NAMALWA (cell line): ENCODE data around the gene PYCR2.
"Not testable (repeated sequence)": the region's sequence is repeated elsewhere in the genome, so short reads cannot be mapped to it uniquely, and the experiment has no call there.

Experiments used
- DNase-seq: peaks from one replicate; pipeline ENCODE4 v3.0.0-alpha.2; 2015; ENCODE audit warnings: low spot score

PYCR2 gene

DNA sequence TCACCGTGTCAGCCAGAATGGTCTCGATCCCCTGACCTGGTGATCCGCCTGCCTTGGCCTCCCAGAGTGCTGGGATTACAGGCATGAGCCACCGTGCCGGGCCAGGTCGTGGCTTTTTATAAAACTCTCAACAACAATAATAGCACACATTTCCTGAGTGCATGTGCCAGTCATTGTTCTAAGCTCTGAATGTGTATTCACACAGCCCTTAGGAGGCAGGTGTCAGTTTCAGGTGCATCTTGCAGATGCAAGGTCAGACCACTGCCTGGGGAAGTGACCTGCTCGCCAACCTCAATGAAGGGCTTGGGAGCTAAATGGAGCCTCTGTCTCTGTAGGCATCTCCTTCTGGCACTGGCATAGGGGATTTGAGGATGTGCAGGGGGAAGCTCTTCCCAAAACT, 18.5 kb upstream of the PYCR2 start:
- no peak for DNase-seq

- DNase-seq = no peak
Observed at GRCh38 chr1:225941942-225942222, 17.8 kb upstream of the PYCR2 start.

- no peak for DNase-seq
Observed at GRCh38 chr1:225941187-225941941, 17.3 kb upstream of the PYCR2 start, which contains the start of gene LEFTY2. Gene LEFTY2, minus strand, starts transcription at chr1:225941220. Its CDS starts 80 bp downstream, at chr1:225941140.

DNA sequence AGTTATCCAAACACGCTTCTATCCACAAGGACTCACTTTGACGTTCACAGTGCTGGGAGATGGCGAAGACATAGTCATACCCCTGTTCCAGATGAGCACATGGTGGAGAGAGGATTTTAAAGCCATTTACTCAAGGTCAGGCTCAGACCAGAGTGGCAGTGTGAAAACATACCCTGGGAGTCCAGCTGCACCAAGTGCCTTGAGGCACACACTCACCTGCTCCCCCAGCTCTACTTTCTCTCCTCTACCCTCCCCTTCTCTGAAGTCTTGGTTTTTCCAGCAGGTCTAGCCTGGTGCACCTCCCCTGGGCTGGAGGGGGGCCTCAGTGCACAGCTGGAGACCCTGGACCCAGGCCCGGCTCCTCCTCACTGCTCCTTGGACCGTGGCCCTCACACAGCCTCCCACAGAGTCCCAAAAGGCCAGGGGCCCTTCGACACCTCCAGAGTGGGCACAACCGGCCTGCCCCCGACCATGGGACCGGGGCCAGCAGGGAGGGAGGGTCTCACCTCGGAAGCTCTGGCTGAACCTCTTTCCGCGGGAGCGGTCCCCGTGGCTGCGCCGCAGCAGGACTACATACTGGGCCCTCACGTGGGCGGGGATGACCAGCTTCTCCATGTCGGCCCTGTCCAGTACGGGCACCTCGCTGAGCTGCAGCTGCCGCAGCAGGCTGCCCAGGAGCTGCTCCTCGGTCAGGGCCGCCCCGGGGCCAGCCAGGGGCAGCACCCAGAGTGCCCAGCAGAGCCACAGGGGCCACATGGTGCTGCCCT, 16.5 kb upstream of the PYCR2 start:
- no peak for DNase-seq

GRCh38 chr1:225939939-225940310, 15.9 kb upstream of the PYCR2 start:
- DNase-seq = not testable (repeated sequence)

DNA sequence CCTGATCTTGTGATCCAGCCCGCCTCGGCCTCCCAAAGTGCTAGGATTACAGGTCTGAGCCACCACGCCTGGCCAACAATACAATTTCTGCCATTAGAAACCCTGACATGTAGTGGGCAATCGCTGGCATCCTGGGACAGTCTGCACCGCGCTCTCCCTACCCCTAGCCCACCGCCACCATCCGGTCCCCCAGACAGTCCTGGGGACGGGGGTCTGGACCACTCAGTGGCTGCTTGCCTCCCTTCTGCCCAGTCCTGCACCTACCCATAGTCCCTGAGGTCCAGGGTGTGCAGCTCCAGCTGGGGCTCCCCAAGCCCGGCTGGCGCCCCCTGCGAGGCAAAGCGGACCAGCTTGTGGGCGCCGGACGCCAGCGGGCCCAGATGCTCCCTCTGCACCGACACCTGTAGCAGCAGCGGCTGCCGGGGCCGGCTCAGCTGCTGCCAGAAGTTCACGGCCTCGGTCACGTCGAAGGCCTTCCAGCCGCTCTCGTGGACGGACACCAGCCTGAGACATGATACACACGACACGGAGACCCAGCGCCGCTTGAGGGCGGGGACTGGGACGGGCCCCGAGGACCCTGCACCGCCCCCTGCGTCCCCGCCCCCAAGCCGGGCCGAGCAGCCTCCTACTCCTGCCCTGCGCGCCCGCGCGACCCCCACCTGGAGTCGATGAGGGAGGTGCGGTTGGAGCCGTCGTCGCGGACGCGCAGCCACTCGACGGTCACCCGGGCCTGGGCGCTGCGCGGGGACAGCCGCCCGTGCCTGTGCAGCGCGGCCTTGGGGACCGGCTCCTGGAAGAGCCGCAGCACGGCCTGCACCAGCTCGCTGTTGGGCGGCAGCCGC, 15.3 kb upstream of the PYCR2 start:
- DNase-seq = not testable (repeated sequence)

DNA sequence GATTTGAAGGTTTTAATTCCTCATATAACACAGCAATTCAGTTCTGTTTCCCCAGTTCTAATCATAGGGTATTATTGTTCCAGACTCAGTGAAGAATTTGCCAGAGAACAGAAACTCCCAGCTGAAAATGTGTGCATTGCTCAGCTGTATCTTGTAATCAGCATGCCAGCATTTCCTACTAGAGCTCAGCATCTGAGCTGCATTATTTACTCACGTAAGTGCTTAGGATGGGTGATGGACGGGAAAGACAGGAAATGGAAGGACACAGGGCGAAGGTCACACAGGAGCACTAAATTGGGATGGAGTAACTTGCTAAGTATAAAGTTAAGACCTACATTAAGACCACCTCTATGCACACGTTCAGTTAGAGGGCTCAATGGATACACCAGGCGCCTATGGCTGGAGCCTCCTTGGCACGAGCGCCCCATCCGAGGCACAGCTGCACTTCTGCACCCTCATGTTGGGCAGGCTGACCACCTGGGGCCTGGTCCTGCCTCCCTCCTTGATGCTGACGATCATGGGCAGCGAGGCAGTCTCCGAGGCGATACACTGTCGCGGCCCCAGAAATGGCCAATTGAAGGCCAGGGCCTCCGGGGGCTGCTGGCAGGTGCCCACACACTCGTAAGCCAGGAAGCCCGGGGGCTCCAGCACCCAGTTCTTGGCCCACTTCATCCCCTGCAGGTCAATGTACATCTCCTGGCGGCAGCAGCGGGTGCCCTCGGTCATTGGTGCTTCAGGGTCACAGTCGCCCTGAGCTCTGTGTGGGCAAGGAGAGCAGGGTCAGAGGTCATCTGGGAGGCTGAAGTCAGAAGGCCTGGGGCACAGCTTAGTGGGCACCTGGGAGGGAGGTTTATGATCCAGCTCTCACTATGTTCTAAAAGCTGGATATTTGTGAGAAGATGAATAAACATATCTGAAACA, 13.3 kb upstream of the PYCR2 start:
- DNase-seq = no peak

DNA sequence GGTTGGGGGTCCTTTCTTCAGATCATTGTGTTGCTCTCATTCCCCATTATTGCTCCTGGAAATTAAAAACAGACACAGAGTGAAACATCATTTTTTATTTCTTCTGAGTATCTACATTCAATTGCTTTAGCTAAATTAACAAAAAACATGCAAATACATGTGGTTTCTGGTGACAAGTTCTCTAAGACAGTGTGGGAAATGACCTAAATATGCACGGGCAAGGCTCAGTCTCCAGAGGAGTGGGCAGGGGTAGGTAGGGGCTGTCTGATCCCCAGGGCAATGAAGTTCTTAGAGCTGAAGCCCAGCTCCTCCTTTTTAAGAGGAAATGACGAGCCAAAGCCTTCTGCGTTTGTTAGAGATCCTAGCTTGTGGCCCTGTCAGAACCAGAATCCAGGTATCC, 12.5 kb upstream of the PYCR2 start:
- no peak for DNase-seq

GRCh38 chr1:225936086-225936485, 12.0 kb upstream of the PYCR2 start:
- not testable (repeated sequence) for DNase-seq

GRCh38 chr1:225934711-225935110, 10.7 kb upstream of the PYCR2 start:
- no peak for DNase-seq

DNA sequence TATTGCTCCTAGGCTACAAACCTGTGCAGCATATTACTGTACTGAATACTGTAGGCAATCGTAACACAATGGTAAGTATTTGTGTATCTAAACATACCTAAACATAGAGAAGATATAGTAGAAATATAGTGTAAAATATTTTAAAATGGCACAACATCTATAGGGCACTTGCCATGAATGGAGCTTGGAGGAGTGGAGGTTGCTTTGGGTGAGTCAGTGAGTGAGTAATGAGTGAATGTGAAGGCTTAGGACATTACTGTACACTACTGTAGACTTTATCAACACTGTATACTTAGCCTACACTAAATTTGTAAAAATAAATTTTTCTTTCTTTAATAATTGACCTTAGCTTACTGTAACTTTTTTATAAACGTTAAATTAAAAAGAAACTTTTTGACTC, 9.0 kb upstream of the PYCR2 start:
- no peak for DNase-seq

DNA sequence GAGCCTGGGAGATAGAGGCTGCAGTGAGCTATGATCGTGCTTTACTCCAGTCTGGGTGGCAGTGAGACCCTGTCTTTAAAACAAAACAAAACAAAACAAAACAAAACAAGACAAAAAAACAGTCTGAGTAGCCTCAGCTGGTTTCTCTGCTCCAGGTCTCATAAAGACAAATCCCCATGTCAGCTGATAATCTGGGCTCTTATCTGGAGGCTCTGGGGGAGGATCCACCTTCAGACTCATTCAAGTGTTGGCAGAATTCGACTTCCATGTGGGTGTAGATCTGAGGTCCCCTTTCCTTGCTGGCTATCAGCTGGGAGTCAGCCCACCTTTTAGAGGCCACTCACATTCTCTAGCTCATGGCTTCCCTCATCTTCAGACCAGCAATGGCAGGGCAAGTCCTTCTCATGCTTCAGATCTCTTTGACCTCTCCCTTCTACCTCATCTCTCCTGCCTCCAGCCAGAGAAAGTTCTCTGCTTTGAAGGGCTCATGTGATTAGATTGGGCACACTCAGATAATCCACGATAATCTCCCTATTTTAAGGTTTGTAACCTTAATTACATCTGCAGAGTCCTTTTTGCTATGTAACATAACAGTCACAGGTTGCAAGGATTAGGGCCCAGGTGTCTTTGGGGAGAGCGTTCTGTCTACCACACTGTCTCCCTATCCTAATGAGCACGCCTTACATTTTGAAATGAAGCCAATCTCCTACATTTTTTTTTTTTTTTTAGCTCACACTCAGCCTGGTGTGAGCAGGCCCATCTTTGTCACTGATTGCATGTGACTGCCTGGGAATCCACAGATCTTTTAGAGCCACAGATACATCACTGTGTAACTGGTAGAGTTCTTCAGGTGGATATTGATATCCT, 7.5 kb upstream of the PYCR2 start:
- DNase-seq = no peak

GRCh38 chr1:225930566-225930965, 6.5 kb upstream of the PYCR2 start:
- DNase-seq = no peak

DNA sequence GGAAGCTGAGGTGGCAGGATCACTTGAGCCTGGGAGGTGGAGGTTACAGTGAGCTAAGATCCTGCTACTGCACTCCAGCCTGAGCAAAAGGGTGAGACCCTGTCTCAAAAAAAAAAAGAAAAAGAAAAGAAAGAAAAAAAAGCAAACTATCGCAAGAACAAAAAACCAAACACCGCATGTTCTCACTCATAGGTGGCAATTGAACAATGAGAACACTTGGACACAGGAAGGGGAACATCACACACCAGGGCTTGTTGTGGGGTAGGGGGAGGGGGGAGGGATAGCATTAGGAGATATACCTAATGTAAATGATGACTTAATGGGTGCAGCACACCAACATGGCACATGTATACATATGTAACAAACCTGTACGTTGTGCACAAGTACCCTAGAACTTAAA, 5.4 kb upstream of the PYCR2 start:
- DNase-seq = not testable (repeated sequence)

DNA sequence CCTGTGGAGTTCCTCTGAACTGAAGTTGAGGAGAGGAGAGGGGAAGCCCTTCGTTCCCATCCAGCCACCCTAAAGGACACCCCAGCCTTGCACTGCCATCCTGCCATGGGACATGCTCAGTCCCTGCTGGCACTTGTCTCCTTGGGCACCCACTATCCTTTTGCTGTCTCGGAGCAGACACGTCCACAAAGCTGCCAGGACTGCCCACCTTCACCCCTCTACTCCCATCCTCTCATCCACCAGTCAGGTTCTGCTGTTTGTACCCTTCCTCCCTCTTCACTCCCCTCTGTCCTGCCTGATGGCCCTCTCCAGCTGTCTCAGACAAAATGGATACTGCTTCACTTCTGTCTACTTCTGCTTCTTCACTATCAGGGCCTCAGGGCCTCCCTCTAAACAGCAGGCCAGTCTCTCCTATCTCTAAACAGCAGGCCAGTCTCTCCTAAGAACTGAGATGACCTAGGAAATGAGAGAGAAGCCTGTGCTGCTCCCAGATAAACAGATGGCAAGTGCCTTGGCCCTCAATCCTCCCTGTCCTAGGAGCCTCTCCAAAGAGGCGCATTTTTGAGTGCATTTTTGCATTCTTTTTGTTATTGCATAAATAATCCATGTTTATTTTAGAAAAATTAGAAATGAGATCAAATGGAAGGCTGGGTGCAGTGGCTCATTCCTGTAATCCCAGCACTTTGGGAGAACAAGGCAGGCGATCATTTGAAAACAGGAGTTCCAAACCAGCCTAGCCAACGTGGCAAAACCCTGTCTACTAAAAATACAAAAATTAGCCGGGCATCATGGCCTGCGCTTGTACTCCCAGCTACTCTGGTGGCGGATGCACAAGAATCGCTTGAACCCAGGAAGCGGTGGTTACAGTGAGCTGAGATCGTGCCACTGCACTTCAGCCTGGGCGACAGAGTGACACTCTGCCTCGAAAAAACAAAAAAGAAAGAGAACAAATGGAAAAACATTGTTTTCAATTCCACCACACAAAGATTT, 4.4 kb upstream of the PYCR2 start:
- no peak for DNase-seq

DNA sequence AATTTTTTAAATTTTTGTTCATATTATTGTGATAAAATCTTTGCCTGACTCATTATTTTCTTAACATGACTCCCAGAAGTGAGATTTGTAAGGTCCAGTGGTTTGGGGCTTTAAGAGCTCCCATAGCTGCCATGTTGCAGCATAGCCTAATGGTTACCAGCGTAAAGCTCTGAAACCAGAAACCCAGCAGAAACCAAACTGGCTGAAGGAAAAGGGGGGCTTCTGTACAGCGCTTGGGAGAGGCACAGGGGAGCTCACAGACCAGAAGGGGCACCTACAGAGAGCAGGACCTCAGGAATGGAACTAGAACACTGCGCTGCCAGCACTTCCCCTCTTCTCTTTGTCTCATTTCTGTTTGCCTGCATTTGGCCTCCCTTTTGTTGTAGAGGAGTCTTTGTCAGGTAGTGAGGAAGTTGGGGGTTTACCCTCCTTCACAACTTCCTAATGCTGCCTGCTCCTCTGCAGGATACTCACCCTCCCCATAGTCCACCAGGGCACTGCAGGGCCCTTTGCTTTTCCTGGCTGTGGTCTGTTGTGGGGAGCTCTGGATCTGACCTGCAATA, 2.6 kb upstream of the PYCR2 start:
- no peak for DNase-seq

DNA sequence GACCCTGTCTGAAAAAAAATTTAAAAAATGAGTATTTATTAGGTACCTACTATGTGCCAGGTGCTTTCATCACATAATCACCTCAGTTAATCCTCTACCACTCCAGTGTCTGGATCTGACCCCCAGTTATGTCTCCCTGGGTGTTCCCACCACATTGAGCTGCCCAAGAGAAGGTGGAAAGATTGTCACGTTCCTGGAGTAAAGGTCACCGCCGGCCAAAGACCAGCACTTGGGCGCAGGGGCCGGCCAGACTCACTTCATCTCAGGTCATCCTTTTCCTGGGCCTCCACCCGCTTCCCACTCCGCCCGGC, 714 bp downstream of the PYCR2 start:
- no peak for DNase-seq

GRCh38 chr1:225921734-225922709, 2.0 kb downstream of the PYCR2 start:
- no peak for DNase-seq
